HG02970 (cell line): Measurements from ENCODE around the gene TPRG1.

Experiments
- ATAC-seq: cut with Tn5 transposase; IDR thresholded peaks from one replicate; pipeline ENCODE4 v1.9.1; 2021; ENCODE audit warnings: mild to moderate bottlenecking, moderate library complexity, moderate number of reproducible peaks; ENCODE audit not compliant: unreplicated experiment, low FRiP score

The TPRG1 gene

GRCh38 chr3:189222927-189223636, 51.3 kb downstream of the TPRG1 start:
- no peak for ATAC-seq

GRCh38 chr3:189225431-189225830, 53.7 kb downstream of the TPRG1 start:
- ATAC-seq = no peak

DNA sequence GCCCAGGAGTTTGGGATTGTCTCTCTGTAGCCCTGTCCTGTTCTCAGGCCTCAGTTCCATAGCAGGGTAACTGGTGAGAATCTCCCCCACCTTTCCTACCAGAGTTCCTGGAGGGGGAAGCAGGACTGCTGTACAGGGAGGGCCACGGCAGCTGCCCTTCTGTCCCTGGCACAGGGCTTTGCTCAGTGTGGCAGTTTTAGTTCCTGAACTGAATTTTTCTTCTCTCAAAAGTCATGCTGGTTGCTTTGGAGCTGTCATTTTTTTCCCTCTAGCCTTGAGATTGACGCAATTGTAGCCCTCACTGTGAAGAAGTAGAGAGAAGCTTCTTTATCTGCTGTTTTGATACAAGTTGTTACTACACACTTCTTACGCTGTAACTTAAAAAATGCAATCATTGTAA, 55.5 kb downstream of the TPRG1 start:
- no peak for ATAC-seq

- peak; percentile 75 for ATAC-seq
Measured at GRCh38 chr3:189229196-189229828, 57.5 kb downstream of the TPRG1 start.

- no peak for ATAC-seq
Measured at GRCh38 chr3:189232790-189233189, 61.0 kb downstream of the TPRG1 start.

GRCh38 chr3:189233225-189233858, 61.6 kb downstream of the TPRG1 start:
- ATAC-seq = no peak

DNA sequence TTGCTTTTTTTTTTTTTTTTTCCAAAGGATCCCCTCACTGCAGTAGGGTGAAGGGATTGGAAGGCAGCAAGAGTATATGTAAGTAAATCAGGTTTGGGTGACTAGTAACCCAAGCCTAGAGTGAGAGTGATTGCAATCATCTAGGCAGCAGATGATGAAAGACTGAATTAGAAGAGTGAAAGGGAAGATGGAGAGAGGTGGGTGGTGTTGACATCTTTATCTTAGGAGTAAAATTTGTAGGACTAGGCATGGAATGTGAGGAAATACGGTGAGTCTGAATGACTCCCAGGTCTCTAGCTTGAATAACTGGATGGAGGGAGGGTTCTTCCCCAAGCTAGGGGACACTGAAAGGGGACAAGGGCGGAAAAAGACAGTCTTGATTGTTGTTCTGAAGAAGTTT, 63.4 kb downstream of the TPRG1 start:
- no peak for ATAC-seq

DNA sequence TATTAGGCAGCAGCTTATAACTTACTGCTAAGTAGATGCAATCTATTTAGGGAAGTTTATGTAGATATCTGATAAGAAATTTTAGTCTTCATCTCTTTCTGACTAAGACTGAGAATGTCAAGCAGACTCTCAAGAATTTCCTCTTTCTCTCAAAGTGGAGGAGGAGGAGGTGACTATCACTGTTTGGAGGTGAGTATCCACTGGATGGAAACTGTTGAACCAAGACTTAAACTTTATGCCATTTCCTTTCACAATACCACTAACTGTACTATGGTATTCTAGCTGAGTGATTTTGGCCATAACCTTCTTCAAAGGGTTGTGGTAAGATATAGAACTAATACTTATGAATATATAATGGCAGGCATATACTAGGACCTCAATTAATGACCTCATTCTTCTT, 64.6 kb downstream of the TPRG1 start:
- ATAC-seq = no peak

GRCh38 chr3:189237526-189237925, 65.8 kb downstream of the TPRG1 start:
- no peak for ATAC-seq

- no peak for ATAC-seq
Measured at GRCh38 chr3:189238071-189238470, 66.3 kb downstream of the TPRG1 start.

- ATAC-seq = no peak
Measured at GRCh38 chr3:189239616-189240015, 67.8 kb downstream of the TPRG1 start.

DNA sequence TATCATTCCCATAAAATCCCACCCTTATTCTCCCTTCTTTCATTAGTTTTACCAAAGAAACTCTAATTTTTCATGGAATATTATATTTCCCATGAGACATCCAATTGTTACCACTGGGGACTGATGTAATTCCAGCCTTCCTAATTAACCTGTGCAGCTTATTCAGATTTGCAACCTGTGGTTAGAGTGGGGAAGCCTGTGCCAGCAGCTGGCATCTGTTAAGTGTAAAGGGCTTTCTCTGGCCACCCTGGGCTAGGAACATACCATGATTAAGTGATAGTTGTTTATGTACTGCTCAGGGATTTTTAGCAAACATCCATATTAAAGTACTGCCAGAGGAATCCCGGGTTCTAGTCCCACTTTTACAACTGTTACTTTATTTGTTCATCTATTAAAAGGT, 78.2 kb downstream of the TPRG1 start:
- ATAC-seq = no peak

GRCh38 chr3:189258261-189258660, 86.5 kb downstream of the TPRG1 start:
- ATAC-seq = no peak

- no peak for ATAC-seq
Measured at GRCh38 chr3:189260556-189261493, 89.1 kb downstream of the TPRG1 start.

DNA sequence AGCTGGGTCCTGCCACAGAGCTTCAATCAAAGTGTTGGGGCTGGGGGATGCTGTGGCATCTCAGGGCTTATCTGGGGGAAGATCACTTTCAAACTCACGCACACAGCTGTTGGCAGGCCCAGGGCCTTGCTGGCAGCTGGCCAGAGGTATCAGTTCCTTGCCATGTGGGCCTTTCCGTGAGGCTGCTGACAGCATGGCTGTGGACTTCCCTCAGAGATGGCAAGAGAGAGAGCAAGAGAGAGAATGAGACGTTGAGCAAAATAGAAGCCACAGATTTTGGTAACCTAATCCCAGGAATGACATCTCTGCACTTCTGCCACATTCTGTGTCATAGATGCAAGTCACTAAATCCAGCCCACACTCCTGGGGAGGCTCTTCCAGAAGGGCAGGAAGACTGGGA, 91.0 kb downstream of the TPRG1 start:
- ATAC-seq = no peak

- no peak for ATAC-seq
Measured at GRCh38 chr3:189267981-189268613, 96.3 kb downstream of the TPRG1 start.

GRCh38 chr3:189269365-189269764, 97.6 kb downstream of the TPRG1 start:
- ATAC-seq = no peak

DNA sequence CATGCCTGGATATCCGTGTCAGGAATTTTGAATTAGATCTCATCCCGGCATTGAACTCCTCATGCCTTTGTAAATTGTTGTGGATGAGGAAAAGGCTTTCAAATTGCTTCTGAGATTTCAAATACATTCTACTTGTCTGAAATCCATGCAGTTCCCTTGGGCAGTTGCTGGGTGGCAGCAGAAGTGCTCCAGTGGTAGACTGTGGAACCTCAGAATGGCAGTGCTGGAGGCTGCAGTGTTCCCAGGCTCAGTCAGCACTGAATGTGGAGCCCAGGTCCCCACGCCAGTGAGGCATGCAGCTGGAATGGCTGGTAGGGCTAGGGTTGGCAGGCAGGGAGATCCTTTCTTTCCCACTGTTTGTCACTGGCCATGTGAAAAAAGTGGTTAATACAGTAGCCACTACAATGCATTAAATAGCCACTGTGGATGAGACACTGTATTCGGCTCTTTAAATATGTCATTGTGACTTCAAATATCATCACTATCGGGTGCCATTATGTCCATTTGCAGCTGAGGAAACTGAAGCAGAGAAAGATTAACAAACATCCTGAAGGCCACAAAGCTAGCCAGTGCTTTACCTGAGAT, 98.6 kb downstream of the TPRG1 start:
- ATAC-seq = no peak

DNA sequence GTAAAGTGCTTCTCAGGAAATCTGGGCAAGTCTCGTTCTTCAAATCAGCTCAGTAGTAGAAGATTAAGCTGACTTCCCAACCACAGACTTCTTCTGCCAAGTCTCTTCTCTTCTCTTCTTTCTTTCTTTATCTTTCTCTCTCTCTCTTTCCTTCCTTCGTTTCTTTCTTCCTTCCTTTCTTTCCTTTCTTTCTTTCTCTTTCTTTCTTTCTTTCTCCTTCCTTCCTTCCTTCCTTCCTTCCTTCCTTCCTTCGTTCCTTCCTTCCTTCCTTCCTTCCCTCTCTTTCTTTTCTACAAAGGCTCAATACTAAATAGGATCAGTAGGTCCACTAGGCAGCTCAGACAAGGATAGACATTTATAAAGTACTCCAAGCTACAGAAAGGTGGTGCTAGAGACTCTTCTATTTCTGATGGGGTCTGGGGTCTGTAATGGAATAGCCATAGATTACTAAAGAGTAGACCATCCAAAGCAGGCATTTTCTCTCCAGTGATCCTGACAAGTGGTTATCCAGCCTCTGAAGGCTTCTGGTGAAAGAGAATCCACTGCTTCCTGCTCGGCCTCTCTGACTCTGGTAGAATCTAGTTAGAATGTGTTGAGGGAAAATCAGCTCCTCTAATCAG, 100.8 kb downstream of the TPRG1 start:
- ATAC-seq = no peak

GRCh38 chr3:189273736-189274135, 102.0 kb downstream of the TPRG1 start:
- ATAC-seq = no peak
